NAMALWA (cell line): Measurements from ENCODE around the gene RRN3.
"Not testable (repeated sequence)": the region's sequence is repeated elsewhere in the genome, so short reads cannot be mapped to it uniquely, and the experiment has no call there.

ENCODE experiments used
- DNase-seq: peaks from one replicate; pipeline ENCODE4 v3.0.0-alpha.2; 2015; ENCODE audit warnings: low spot score

RRN3 gene

DNA sequence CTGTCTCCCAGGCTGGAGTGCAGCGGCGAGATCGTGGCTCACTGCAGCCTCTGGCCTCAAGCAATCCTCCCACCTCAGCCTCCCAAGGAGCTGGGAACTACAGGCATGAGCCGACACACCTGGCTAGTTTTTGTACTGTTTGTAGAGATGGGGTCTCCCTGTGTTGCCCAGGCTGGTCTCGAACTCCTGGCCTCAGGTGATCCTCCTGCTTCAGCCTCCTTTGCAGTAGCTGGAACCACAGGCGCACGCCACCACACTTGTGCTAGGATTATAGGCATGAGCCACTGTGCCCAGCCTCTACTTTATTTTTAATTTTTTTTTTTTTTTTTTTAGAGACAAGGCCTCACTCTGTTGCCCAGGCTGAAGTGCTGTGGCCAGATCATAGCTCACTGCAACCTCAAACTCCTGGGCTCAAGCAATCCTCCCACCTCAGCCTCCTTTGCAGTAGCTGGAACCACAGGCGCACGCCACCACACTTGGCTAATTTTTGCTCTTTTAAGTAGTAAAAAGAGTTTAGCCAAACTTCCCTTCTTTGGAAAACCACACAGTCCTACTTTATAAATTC is 42.6 kb downstream of the RRN3 start:
- no peak for DNase-seq

DNA sequence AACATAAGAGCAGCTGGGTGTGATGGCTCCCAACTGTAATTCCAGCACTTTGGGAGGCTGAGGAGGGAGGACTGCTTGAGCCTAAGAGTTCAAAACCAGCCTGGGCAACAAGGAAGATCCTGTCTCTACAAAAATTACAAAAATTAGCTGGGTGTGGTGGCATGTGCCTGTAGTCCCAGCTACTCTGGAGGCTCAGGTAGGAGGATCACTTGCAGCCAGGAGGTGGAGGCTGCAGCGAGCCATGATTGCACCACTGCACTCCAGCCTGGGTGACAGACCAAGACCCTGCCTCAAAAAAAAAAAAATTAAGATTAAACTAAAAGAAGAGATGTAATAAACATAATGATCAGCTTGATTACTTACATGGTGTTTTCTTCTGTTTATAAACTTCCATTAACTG is 43.6 kb downstream of the RRN3 start:
- not testable (repeated sequence) for DNase-seq

DNA sequence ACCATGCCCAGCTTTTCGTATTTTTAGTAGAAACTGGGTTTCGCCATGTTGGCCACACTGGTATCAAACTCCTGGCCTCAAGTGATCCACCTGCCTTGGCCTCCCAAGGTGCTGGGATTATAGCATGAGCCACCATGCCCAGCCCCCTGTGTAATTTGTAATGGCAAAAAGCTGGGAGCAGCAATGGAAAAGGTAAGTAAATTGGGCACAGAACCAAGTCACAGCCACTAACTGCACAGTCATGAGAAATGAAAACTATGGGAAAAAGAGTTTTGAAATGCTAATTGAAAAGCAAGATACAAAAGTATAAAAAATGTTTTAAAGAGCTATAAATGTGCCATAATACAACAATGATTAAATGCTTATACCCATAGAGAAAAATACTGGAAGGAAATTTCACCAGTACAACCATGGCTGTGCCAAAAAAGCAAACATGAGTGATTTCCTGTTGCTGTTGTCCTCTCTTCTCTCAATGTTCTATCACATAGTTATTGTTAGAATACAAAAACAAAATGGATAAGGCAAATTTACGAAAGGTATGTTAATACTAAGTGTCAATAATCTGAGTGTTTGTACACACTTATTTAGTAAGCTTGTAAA is 44.4 kb downstream of the RRN3 start:
- DNase-seq: no peak

DNA sequence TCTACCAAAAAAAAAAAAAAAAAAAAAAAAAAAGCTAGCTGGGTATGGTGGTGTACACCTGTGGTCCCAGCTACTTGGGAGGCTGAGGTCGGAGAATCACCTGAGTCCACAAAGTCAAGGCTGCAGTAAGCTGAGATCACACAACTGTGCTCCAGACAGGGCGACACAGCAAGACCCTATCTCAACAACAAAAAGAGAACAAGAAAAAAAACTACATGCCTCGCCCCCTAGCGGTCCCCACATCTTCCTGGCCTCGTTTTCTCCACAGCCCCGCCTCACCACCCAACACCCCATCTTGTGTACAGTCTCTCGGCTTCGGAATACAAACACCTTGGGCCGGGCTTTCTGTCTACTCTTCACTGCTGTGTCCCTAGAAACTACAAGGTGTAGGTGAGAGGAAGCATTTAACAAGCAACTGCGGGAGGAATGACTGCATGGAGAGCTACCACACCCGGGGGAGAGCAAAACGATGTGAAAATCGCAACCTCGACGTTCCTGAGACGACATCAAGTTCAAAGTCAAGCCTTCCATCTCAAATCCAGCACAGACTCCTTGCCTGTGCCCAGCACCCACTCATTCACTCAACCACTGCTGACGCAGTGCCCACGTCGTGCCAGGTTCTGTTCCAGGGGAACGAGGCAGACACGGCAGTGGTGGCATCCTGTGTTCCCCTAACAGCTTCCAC is 47.2 kb downstream of the RRN3 start:
- DNase-seq: no peak

DNA sequence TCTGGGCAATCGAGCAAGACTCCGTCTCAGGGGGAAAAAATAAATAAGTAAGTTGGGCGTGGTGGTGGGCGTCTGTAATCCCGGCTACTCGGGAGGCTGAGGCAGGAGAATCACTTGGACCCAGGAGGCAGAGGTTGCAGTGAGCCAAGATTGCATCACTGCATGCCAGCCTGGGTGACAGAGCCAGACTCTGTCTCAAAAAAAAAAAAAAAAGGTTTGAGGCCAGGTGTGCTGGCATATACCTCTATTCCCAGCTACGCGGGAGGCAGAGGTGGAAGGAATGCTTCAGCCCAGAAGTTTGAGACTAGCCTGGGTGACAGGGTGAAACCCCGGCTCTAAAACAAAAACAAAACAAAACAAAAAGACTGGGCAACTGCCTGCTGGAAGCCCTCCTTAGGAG is 48.8 kb downstream of the RRN3 start:
- not testable (repeated sequence) for DNase-seq

DNA sequence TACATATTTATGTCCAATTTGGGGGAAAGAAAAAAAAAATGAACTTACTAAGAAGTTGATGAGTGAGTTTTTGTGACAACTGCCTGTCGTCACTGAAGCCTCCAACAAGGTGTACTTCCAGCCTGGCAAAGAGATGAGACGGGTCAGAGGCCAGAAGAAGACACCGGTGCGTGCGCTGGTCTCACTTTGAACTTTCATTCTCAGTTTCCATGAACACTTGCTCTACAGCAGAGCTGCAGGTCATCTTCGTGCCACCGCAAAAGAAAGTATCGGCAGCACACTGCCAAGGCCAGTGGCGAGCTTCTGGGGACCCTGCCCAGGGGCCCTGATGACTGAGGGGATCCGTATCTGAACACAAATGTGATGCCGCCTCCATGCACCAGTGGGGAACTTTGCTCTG is 49.8 kb downstream of the RRN3 start:
- DNase-seq: no peak

DNA sequence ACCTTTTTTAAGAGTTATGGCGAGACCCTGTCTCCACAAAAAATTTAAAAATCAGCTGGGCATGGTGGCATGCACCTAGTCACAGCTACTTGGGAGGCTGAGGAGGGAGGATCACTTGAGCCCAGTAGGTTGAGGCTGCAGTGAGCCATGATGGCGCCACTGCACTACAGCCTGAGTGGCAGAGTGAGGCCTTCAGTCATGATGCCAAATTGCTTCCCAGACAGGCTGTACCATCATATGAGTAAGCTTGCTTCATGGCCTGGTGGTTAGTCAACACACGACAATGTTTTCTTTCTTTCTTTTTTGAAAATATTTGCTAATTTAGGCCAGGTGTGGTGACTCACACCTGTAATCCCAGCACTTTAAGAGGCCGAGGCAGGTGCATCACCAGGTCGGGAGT is 50.7 kb downstream of the RRN3 start:
- DNase-seq: no peak

DNA sequence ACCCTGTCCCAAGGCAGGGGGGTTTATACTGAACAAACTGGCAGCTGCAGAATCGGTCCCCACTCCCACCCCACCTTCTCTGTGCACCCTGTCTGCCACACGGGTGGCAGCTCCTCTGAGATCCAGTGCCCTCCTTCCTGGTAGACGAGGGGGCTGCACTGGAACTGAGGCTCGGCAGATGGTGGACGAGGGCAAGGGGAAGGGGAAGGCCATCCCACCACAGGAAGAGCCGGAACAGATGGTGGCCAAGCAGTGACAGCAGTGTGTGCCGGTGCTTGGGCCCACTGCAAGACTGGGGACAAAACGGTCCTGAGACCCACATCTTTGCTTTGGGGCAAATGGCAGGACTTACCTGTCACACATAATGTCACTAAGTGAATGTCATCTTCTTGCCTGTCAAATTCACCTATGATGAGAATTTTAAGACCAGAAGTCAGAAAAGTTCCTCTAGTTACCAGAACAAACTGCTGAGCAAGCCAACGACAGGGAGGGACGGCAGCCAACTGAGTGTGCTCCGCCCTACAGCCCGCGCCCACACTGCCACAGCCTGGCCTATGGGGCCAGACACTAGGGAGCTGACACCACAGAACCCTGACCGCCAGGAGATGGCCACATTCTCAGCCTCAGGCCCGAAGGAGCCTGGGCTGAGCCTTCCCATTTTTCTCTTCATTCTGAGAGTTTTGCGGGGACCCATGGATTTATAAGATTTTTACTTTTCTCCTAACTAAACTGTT is 52.6 kb downstream of the RRN3 start:
- no peak for DNase-seq

DNA sequence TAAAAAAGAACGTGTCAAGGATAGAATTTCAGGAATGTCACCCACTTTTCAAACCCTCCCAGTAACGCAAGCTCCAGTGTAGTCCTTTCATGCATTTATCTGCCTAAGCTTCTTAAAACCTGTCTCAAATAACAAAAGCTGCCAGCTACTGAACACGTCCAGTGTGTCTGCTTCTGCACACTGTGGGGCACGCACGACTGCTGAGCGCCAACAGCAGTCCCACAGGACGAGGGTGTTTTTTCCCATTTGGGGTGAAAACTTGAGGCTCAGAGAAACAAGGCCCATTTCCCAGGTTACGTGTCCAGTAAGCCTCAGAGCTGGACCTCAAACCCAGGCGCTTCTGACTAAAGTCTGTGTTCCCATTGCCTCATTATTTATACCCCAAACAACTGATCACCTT is 55.4 kb downstream of the RRN3 start:
- DNase-seq: no peak

DNA sequence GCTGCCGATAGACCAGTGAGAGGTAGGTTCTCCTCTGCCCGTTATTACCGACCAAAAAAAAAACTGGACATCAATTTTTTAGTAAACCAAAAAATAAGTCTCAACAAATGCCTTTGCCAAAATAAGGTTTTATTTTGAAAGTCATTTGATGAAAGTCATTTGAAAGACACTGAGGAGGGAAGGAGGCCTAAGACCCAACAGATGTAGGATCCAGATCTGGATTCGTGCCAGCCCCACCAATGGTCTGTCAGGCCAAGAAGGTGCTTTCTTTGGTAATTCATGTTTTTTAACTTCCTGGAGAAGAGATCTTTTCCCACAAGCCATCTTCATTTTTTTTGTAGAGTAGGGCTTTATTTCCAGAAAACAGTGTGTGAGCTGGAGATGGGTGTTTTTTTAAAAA is 56.3 kb downstream of the RRN3 start:
- no peak for DNase-seq

DNA sequence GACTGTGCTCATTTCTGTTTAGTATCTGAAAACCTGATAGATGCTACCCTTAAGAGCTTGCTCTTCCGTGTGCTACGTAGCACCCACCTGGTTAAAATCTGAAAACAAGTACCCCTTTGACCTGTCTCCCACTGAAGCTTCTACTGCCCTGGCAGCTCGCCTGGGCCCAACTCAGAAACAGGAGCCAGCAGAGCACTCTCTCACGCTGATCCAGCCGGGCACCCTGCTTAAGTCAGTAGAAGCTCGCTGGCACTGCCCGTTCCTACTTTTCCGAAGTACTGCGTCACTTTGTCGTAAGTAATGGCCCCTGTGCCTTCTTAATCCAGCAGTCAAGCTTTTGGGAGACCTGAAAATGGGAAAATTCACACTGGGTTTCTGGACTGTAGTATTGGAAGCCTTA is 57.1 kb downstream of the RRN3 start:
- DNase-seq: no peak

DNA sequence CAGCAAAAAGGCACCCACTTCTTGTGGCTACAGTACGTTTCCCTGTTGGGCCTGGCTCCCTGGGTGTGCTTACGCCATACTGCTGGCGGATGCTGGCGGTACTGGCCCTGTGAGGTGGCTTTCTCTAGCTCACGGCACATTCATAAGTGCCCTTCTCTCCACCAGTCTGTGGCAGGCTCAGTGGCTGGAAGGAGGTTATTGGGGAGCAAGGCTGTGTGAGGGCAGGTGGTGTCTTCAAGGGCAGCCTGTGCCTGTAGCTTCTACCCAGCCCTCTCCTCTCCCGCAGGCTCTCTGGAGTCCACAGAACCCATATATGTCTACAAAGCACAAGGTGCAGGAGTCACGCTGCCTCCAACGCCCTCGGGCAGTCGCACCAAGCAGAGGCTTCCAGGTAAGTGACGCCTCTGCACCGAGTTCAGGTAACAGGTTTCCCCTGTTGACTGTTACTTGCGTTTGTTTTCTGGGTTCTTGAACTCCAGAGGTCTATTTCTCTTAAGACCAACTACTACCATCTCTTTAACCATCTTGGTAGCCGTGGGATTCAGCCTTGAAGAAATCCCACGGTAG is 58.8 kb downstream of the RRN3 start:
- DNase-seq: no peak

DNA sequence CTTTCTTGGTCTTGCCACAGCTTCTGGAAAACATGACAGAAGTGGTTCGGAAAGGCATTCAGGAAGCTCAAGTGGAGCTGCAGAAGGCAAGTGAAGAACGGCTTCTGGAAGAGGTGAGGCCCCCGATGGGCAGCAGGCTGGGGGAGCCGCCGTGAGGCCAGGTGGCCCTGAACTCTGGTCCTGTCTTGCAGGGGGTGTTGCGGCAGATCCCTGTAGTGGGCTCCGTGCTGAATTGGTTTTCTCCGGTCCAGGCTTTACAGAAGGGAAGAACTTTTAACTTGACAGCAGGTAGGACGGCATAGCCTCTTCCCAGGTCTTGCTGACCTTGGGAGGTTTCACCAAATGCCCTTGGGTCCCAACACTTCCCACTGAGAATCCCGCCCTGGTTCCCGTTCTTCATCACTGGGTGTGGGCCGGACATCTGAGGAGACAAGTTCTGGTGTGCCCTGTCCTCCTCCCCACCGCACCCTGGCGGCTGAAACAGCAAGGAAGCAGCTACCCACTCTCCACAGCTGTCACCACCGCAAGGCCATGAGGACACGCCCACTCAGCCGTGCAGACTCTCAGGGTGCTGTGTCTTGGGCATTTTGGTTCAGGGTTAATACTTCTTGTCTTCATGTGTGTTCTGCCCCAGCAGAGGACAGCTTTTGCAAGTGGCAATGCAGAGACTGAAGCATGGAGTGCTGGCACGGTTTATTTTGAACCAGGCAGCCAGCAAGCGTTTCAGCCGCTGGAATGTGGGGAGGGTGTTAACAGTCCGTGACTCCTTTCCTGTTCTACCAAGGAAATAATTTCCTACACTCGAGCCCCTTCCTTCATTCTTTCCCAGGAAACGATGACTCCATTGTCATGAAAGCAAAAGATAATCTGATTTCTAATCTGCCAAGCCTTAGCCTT is 59.6 kb downstream of the RRN3 start:
- no peak for DNase-seq

DNA sequence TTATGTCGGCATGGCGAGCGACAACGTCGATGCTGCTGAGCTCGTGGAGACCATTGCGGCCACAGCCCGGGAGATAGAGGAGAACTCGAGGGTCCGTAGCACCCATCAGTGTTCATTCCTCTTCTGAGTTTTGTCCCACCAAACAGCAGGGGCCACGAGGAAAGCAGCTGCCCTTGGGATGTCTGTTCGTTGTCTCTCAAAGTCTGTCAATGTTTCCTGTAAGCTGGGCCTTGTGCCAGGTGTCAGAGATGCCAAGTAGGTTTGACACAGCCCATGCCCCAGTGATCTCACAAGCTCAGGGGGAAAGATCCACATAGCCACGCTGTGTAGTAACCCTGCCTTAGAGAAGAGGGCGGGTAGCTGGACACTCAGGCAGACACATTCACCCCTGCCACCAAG is 60.8 kb downstream of the RRN3 start:
- no peak for DNase-seq

DNA sequence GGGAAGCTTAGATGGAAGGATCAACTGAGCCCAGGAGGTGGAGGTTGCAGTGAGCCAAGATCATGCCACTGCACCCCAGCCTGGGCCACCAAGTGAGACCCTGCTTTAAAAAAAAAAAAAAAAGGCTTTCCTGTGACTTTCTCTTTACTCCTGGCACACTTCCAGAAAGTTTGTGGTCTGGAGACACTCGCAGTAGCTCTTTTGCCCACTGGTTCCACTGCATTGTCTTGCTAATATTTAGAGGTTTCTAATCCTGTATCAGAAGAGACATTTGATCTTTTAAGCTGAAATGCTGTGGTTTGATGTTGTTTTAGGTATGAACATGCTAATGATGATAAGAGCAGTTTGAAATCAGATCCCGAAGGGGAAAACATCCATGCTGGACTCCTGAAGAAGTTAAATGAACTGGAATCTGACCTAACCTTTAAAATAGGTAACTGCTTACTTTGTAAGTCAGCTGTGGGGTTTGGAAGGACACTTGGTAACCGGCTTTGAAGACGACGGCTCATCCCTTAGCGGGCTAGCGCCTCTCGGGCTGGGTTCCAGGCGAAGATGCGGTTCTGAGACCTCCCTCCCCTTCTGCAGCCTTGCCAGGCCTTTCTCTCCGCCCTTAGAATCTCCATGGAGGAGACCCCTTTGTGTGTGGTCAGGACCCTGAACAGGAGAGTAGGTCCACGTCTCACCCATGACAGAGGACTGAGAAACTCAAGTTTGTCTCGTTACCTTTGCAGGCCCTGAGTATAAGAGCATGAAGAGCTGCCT is 61.3 kb downstream of the RRN3 start:
- DNase-seq: peak; percentile 30

DNA sequence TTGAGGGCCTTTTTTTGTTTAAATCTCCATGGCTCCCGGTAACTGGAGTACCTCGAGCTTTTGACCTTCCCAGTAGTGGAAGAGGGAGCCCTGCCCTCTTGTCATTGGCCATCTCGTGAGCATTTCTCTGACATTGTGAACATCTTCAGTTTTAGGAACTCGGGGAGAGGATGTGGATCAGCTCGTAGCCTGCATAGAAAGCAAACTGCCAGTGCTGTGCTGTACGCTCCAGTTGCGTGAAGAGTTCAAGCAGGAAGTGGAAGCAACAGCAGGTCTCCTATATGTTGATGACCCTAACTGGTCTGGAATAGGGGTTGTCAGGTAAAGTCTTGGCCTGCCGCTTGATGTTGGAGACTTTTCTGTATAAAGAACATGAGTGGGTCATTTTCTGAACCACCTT is 62.5 kb downstream of the RRN3 start:
- no peak for DNase-seq

DNA sequence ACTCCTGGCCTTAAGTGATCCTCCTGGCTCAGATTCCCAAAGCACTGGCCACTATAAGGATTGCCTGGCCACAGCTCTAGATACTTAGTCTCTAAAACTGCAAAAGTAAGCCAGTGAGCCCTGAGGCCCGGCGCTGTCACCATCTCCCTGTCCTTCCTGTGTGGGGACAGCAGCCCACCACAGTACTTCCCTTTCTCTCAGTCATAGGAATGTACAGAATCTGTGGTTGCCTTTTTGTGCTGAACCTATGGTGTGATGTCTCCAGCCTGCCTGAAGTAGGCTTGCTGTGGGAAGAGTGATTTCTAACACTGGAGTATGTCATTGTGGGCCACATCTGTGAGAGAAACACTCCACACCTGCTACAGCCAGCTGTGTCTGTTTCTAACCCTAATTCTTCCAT is 62.9 kb downstream of the RRN3 start:
- no peak for DNase-seq

DNA sequence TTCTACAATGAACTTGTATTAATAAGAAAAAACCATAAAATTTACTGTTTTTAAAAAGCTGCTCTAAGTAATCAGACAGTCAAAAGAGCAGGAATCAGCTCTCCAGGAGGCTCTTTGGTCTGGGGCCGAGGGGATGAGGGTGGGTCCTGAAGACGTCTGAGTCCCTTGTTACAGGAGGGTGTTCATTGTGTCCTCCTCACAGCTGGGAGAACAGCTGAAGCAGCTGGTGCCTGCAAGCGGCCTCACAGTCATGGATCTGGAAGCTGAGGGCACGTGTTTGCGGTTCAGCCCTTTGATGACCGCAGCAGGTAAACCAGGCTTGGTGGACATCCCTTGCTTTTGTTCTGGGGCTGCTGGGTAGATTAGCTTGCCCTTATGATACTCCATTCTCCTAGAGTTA is 64.3 kb downstream of the RRN3 start:
- DNase-seq: not testable (repeated sequence)

DNA sequence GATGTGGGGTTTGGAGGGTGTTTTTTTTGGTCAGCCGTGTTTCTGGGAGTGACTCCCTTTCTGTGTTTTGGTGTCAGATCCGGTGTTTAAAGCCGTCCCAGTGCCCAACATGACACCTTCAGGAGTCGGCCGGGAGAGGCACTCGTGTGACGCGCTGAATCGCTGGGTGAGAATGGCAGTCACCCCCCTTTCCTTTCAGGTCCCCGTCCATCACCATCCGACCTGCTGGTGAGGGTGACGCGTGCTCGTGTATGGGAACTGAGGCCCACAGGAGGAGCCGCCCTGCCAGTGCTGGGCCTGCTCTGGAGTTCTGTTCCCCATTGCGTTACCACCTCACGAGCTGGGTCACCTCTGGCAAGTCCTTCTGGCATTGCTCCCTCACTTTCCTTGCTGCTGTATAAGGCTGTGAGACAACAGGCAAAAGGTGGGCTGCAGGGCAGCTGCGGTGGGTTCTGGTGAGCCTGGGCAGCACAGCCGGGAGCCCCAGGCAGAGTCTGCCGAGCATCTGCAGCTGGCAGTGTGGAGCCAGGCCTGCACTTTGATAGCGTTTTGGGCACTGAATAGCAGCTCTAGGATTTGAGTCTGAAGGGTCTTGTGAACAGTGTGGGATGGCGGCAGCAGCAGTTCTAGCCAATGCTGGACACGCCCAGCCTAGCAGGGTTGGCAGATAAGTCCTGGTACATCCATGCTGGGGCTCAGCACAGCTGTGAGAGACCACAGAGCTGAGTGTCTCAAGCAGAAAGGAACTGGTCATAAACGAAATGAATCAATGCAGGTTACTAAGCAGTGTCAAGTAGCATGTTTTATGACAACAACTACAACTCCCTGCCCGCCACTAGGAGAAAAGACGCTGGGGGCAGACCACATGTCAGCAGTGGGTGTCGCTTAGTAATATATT is 65.0 kb downstream of the RRN3 start:
- not testable (repeated sequence) for DNase-seq

DNA sequence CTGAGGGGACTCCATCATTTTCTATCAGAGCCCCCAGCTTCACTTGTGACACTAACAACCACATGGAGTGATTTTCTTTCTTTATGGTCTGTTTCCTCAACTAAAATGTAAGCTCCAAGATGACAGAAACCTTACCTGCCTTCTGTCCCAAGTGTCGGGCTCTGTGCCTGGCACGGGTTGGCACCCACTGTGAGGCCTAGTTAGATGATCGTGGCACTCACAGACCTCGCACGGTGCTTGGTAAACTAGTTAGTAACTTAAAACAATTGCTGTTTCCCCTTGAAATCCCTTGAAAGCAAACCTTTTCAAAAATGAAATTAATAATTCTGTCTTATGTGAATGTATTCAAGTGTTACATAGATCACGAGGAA is 65.7 kb downstream of the RRN3 start:
- not testable (repeated sequence) for DNase-seq
